WTC11 (cell line): ENCODE results near the gene STRA6. TPM values are rescaled to one million over a fixed set of nuclear protein-coding genes. Genes with fewer than 3 reads are reported as not detected.

Experiments used
- ATAC-seq: fragments of 200-7000 bp; cut with Tn5 transposase; 2 replicates; pipeline ENCODE4 v1.10.0; 2021; ENCODE audit warnings: mild to moderate bottlenecking, moderate library complexity
- CTCF ChIA-PET: fragments of 300-600 bp; sonication (Branson Sonifier 250); formaldehyde crosslinking; loops from one replicate; lab custom pipeline; 2021; ENCODE audit warnings: antibody characterized with exemption; lab: Charles Lee
- POLR2A ChIA-PET: fragments of 350-600 bp; sonication (Branson Sonifier 250); formaldehyde crosslinking; loops from one replicate; lab custom pipeline; 2021; ENCODE audit warnings: antibody characterized with exemption; lab: Charles Lee
- DNase-seq: peaks from one replicate; pipeline ENCODE4 v3.0.0; 2021; ENCODE audit warnings: low spot score
- H3K27ac Mint-ChIP-seq: 2 replicates; pipeline ENCODE4 v1.8.0; 2021; ENCODE audit warnings: mixed read lengths
- H3K27me3 Mint-ChIP-seq: 2 replicates; pipeline ENCODE4 v1.8.0; 2021; ENCODE audit warnings: low read depth, mild to moderate bottlenecking, moderate library complexity, mixed read lengths
- H3K36me3 Mint-ChIP-seq: 2 replicates; pipeline ENCODE4 v1.8.0; 2021; ENCODE audit warnings: mixed read lengths
- H3K4me1 Mint-ChIP-seq: 2 replicates; pipeline ENCODE4 v1.8.0; 2022; ENCODE audit warnings: mixed read lengths
- H3K4me3 Mint-ChIP-seq: 2 replicates; pipeline ENCODE4 v1.8.0; 2021; ENCODE audit warnings: mild to moderate bottlenecking, moderate library complexity, mixed read lengths
- H3K9me3 Mint-ChIP-seq: 2 replicates; pipeline ENCODE4 v1.8.0; 2021; ENCODE audit warnings: mixed read lengths
- ELF4 ChIP-seq: sonication (generic); formaldehyde crosslinking; IDR thresholded peaks from 2 replicates; pipeline ENCODE4 v1.8.1; 2022; ENCODE audit warnings: low read depth, mild to moderate bottlenecking, moderate library complexity, missing genetic modification reagents
- EMX1 ChIP-seq: fragments of 250-450 bp; sonication (Bioruptor Pico); IDR thresholded peaks from 2 replicates; pipeline ENCODE4 v1.8.0; 2021; ENCODE audit warnings: mild to moderate bottlenecking
- ESRRA ChIP-seq: sonication (generic); formaldehyde crosslinking; IDR thresholded peaks from 2 replicates; pipeline ENCODE4 v1.8.1; 2022; ENCODE audit warnings: mild to moderate bottlenecking, missing genetic modification reagents, borderline replicate concordance
- GTF2I ChIP-seq: fragments of 250-450 bp; sonication (Bioruptor Pico); conservative IDR thresholded peaks from 2 replicates; pipeline ENCODE4 v1.4.0; 2021; ENCODE audit warnings: mild to moderate bottlenecking
- KAT7 ChIP-seq: sonication (generic); formaldehyde crosslinking; IDR thresholded peaks from 2 replicates; pipeline ENCODE4 v1.8.1; 2023; ENCODE audit warnings: missing genetic modification reagents, mild to moderate bottlenecking, borderline replicate concordance
- OVOL2 ChIP-seq: fragments of 250-450 bp; sonication (Bioruptor Pico); IDR thresholded peaks from 2 replicates; pipeline ENCODE4 v1.9.0; 2021; ENCODE audit warnings: mild to moderate bottlenecking, borderline replicate concordance
- RELA ChIP-seq: sonication (generic); formaldehyde crosslinking; IDR thresholded peaks from 2 replicates; pipeline ENCODE4 v1.8.1; 2022; ENCODE audit warnings: missing genetic modification reagents, mild to moderate bottlenecking, borderline replicate concordance
- TEAD1 ChIP-seq: sonication (generic); formaldehyde crosslinking; IDR thresholded peaks from 2 replicates; pipeline ENCODE4 v1.8.0; 2022; ENCODE audit warnings: mild to moderate bottlenecking, missing genetic modification reagents
- ZNF396 ChIP-seq: fragments of 250-450 bp; sonication (Bioruptor Pico); IDR thresholded peaks from 2 replicates; pipeline ENCODE4 v1.8.0; 2021; ENCODE audit warnings: mild to moderate bottlenecking, moderate library complexity, borderline replicate concordance
- ZNF423 ChIP-seq: fragments of 250-450 bp; sonication (Bioruptor Pico); IDR thresholded peaks from 2 replicates; pipeline ENCODE4 v2.1.2; 2022; ENCODE audit warnings: mild to moderate bottlenecking, moderate library complexity
- total RNA-seq: library from RNA; stranded (reverse); gene quantifications from 3 replicates; pipeline ENCODE4 v1.2.3, GENCODE V29; 2021
- TF ChIP-seq, protein P1 (sequence below): sonication (generic); formaldehyde crosslinking; IDR thresholded peaks from 2 replicates; pipeline ENCODE4 v1.8.0; 2023; ENCODE audit warnings: missing genetic modification reagents
- TF ChIP-seq, protein P2 (sequence below): sonication (generic); formaldehyde crosslinking; IDR thresholded peaks from 2 replicates; pipeline ENCODE4 v1.8.1; 2023; ENCODE audit warnings: mild to moderate bottlenecking, missing genetic modification reagents
- TF ChIP-seq, protein P3 (sequence below): fragments of 250-450 bp; sonication (Bioruptor Pico); IDR thresholded peaks from 2 replicates; pipeline ENCODE4 v1.9.0; 2021; ENCODE audit warnings: mild to moderate bottlenecking, borderline replicate concordance

The STRA6 gene
- total RNA-seq, 1 experiment from 2014 or later: 23.2 TPM

DNA sequence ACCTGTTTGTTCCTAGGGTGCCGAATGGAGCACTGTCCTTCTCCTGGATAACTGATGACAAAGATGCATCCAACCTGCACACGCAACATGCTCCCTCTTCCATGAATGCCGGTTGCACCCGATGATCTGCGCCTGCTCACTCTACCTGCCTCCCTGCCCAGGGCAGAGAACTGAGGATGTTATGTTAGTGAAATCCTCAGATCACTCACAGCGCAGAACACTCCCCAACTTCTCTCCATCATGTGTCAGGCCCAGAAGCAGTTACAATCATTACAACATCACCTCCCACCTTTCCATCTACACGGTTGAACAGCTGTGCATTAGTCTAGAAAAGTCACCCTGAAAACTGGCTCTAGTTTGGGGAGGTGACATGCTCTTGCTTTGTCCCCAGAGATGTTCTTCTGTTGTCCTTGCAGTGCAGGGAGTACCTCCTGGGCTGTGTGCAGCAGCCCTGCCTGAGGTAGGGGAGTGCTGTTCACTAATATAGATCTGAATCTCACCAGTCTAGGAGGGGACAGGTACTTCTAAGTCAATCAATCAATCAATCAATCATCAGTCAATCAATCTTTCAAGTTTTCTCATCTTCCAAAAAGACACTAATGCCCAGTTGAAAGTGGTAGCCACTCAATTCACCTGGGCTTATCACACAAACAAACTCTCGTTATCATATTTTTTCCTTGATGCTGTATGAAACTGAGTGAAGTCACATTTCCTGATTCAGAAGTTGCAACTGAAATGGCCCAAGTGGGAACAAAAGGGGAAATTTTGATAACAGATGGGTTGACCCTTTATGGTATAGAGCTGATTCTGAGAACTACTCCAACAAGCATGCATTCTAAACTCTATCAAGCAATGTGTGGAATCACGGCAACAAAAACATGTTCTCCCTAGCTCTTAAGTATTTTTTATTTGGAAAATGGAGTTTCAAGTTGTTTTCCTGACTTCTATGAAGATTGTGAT lies 44.4 kb downstream of the STRA6 start:
- H3K4me1 Mint-ChIP-seq: peaks cover 10% of the 10 kb centered on the region
- ChIA-PET CTCF (interaction anchor here (2.4 kb wide), 1 partner anchor 44 kb away, joined by 7 read pairs; the partner anchor contains the start of gene STRA6), POLR2A (no interaction called here)
- DNase-seq: no peak
- no peak for ATAC-seq
- no peak overlapping the region for H3K4me3 Mint-ChIP-seq
- H3K27me3 Mint-ChIP-seq: peaks cover 2% of the 10 kb centered on the region; the same call in 1 of the 2 replicates
- no peaks in the 10 kb centered on the region for H3K9me3 Mint-ChIP-seq
- TF ChIP-seq, protein P1, sequence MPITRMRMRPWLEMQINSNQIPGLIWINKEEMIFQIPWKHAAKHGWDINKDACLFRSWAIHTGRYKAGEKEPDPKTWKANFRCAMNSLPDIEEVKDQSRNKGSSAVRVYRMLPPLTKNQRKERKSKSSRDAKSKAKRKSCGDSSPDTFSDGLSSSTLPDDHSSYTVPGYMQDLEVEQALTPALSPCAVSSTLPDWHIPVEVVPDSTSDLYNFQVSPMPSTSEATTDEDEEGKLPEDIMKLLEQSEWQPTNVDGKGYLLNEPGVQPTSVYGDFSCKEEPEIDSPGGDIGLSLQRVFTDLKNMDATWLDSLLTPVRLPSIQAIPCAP (CRISPR knock-in tag): no peak
- no peak for TF ChIP-seq EMX1 (CRISPR knock-in tag)
- no peak overlapping the region for H3K27ac Mint-ChIP-seq
- H3K36me3 Mint-ChIP-seq: no peaks in the 10 kb centered on the region

GRCh38 chr15:74156678-74157411 lies 45.7 kb downstream of the STRA6 start:
- TF ChIP-seq KAT7 (CRISPR knock-in tag): no peak
- no peak for TF ChIP-seq OVOL2 (CRISPR knock-in tag)
- TF ChIP-seq, protein P2, sequence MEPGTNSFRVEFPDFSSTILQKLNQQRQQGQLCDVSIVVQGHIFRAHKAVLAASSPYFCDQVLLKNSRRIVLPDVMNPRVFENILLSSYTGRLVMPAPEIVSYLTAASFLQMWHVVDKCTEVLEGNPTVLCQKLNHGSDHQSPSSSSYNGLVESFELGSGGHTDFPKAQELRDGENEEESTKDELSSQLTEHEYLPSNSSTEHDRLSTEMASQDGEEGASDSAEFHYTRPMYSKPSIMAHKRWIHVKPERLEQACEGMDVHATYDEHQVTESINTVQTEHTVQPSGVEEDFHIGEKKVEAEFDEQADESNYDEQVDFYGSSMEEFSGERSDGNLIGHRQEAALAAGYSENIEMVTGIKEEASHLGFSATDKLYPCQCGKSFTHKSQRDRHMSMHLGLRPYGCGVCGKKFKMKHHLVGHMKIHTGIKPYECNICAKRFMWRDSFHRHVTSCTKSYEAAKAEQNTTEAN (CRISPR knock-in tag): no peak
- no peak for TF ChIP-seq ZNF423 (CRISPR knock-in tag)
- TF ChIP-seq ESRRA: no peak
- no peak for TF ChIP-seq TEAD1 (CRISPR knock-in tag)
- no peak for TF ChIP-seq ZNF396 (CRISPR knock-in tag)
- no peak for TF ChIP-seq ELF4 (CRISPR knock-in tag)
- TF ChIP-seq RELA (CRISPR knock-in tag): no peak
- TF ChIP-seq, protein P3, sequence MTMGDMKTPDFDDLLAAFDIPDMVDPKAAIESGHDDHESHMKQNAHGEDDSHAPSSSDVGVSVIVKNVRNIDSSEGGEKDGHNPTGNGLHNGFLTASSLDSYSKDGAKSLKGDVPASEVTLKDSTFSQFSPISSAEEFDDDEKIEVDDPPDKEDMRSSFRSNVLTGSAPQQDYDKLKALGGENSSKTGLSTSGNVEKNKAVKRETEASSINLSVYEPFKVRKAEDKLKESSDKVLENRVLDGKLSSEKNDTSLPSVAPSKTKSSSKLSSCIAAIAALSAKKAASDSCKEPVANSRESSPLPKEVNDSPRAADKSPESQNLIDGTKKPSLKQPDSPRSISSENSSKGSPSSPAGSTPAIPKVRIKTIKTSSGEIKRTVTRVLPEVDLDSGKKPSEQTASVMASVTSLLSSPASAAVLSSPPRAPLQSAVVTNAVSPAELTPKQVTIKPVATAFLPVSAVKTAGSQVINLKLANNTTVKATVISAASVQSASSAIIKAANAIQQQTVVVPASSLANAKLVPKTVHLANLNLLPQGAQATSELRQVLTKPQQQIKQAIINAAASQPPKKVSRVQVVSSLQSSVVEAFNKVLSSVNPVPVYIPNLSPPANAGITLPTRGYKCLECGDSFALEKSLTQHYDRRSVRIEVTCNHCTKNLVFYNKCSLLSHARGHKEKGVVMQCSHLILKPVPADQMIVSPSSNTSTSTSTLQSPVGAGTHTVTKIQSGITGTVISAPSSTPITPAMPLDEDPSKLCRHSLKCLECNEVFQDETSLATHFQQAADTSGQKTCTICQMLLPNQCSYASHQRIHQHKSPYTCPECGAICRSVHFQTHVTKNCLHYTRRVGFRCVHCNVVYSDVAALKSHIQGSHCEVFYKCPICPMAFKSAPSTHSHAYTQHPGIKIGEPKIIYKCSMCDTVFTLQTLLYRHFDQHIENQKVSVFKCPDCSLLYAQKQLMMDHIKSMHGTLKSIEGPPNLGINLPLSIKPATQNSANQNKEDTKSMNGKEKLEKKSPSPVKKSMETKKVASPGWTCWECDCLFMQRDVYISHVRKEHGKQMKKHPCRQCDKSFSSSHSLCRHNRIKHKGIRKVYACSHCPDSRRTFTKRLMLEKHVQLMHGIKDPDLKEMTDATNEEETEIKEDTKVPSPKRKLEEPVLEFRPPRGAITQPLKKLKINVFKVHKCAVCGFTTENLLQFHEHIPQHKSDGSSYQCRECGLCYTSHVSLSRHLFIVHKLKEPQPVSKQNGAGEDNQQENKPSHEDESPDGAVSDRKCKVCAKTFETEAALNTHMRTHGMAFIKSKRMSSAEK (CRISPR knock-in tag): no peak
- TF ChIP-seq GTF2I (CRISPR knock-in tag): no peak
- TF ChIP-seq, all 79 proteins: peak for 0
- H3K36me3 Mint-ChIP-seq: no peaks in the 10 kb centered on the region
- H3K9me3 Mint-ChIP-seq: no peaks in the 10 kb centered on the region
- peaks cover 2% of the 10 kb centered on the region; the same call in 1 of the 2 replicates for H3K27me3 Mint-ChIP-seq
- H3K4me3 Mint-ChIP-seq: no peak overlapping the region
- ATAC-seq: peak; percentile 36; the same call in 1 of the 2 replicates
- H3K4me1 Mint-ChIP-seq: peaks cover 10% of the 10 kb centered on the region
- no peak for DNase-seq
- H3K27ac Mint-ChIP-seq: no peak overlapping the region
- ChIA-PET POLR2A (no interaction called here), CTCF (interaction anchor here (0.8 to 2.4 kb wide), 9 partner anchors 12 to 184 kb away, joined by 3 to 10 read pairs (median 5); partner anchors contain the start of gene STRA6)
